ENCODE results near the gene FKBP1A.
A peak's percentile ranks its signal among the peaks of the same experiment; 100 is the strongest.

Gene FKBP1A

GRCh38 chr20:1392693-1393506 lies at the start of gene FKBP1A:
Gene FKBP1A, minus strand, starts transcription at chr20:1393054. Its CDS starts 56 bp downstream, at chr20:1392998.
- Mint-ChIP-seq H3K4me3 (peak within 1 kb of the TSS; percentile 92 to 99 (median 96)), H3K4me1 (peaks cover 45% of the 10 kb centered on the region), H3K36me3 (ENCODE audit: low read depth) (no peaks in the 10 kb centered on the region), H3K9me3 (no peaks in the 10 kb centered on the region), H3K27ac (peak within 1 kb of the TSS; percentile 76 to 91 (median 91)), H3K27me3 (ENCODE audit: low read depth) (peaks cover 23% of the 10 kb centered on the region)
- TF ChIP-seq CTCF (IDR thresholded peaks at IDR 0.05; ENCODE audit: unreplicated experiment in 3 of 3), result no peak

GRCh38 chr20:1442304-1442703 lies 49.5 kb upstream of the FKBP1A start:
- TF ChIP-seq CTCF (IDR thresholded peaks at IDR 0.05; ENCODE audit: unreplicated experiment in 3 of 3), result no peak
- H3K4me3 Mint-ChIP-seq, result no peak overlapping the region
- no peaks in the 10 kb centered on the region for H3K9me3 Mint-ChIP-seq
- H3K27me3 Mint-ChIP-seq (ENCODE audit: low read depth), result no peaks in the 10 kb centered on the region
- H3K4me1 Mint-ChIP-seq, result peaks cover 14% of the 10 kb centered on the region
- H3K36me3 Mint-ChIP-seq (ENCODE audit: low read depth), result peaks cover 52% of the 10 kb centered on the region
- no peak overlapping the region for H3K27ac Mint-ChIP-seq

DNA sequence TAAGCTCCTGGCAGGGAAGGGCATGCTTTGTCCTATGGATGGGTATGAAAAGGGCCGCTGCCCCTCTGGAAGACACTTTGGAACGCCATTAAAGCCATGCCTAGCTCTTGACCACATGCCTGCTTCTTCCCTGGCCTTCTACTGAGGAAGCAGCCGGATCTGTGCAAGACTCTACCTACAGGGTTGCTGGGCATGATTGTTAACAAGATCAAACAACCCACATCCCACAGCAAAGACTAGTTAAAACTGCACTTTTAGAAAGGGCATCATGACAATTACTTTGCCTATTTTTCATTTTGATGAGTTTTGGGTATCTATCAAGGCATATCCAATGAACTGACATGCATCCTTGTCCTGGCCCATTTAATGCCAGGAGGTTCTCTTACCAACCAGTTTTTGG lies 48.3 kb upstream of the FKBP1A start:
- Mint-ChIP-seq H3K27ac (no peak overlapping the region), H3K27me3 (ENCODE audit: low read depth) (no peaks in the 10 kb centered on the region), H3K9me3 (no peaks in the 10 kb centered on the region), H3K4me3 (no peak overlapping the region), H3K36me3 (ENCODE audit: low read depth) (peaks cover 45% of the 10 kb centered on the region), H3K4me1 (peaks cover 4% of the 10 kb centered on the region)
- no peak for TF ChIP-seq CTCF (IDR thresholded peaks at IDR 0.05; ENCODE audit: unreplicated experiment in 3 of 3)

- no peak overlapping the region for H3K27ac Mint-ChIP-seq
- H3K9me3 Mint-ChIP-seq, result no peaks in the 10 kb centered on the region
- H3K36me3 Mint-ChIP-seq (ENCODE audit: low read depth), result peaks cover 39% of the 10 kb centered on the region
- H3K4me3 Mint-ChIP-seq, result no peak overlapping the region
- H3K27me3 Mint-ChIP-seq (ENCODE audit: low read depth), result no peaks in the 10 kb centered on the region
- TF ChIP-seq CTCF (IDR thresholded peaks at IDR 0.05; ENCODE audit: unreplicated experiment in 3 of 3), result no peak
- H3K4me1 Mint-ChIP-seq, result no peaks in the 10 kb centered on the region
These were observed 47.2 kb upstream of the FKBP1A start for GRCh38 chr20:1440024-1440423.

GRCh38 chr20:1438361-1438760 lies 45.5 kb upstream of the FKBP1A start:
- peaks cover 2% of the 10 kb centered on the region for H3K9me3 Mint-ChIP-seq
- no peaks in the 10 kb centered on the region for H3K4me1 Mint-ChIP-seq
- no peaks in the 10 kb centered on the region for H3K27me3 Mint-ChIP-seq (ENCODE audit: low read depth)
- H3K36me3 Mint-ChIP-seq (ENCODE audit: low read depth), result peaks cover 31% of the 10 kb centered on the region
- no peak overlapping the region for H3K4me3 Mint-ChIP-seq
- no peak for TF ChIP-seq CTCF (IDR thresholded peaks at IDR 0.05; ENCODE audit: unreplicated experiment in 3 of 3)
- no peak overlapping the region for H3K27ac Mint-ChIP-seq

Data from nephron (organoid).